ENCODE results near the gene PTPN1. TPM values are rescaled to one million over a fixed set of nuclear protein-coding genes. Genes with fewer than 3 reads are reported as not detected.

PTPN1 gene
- total RNA-seq, 1 experiment from 2014 or later: 30.8 TPM

GRCh38 chr20:50580016-50580747, 70.0 kb downstream of the PTPN1 start:
- H3K36me3 Mint-ChIP-seq (ENCODE audit: insufficient read depth in 1 of 3, low read depth in 3 of 3): peaks cover 20 to 63% (median 61%) of the 10 kb centered on the region in 3 experiments; a peak in 6 of 7 replicates

More at GRCh38 chr20:50580016-50580747, 70.0 kb downstream of the PTPN1 start:
- peak; percentile 89 for TF ChIP-seq CTCF (conservative IDR thresholded peaks at IDR 0.05)
- no peak overlapping the region for H4K8ac ChIP-seq (replicated peaks; ENCODE audit: insufficient read length, low read depth, low read length)
- Mint-ChIP-seq H3K27me3 (ENCODE audit: low read depth) (no peaks in the 10 kb centered on the region), H3K27ac (peak overlapping the region in 1 of 3 experiments; percentile 66; a peak in 1 of 7 replicates), H3K4me3 (no peak overlapping the region), H3K4me1 (peaks cover 0 to 5% of the 10 kb centered on the region in 2 experiments; a peak in 2 of 4 replicates), H3K9me3 (no peaks in the 10 kb centered on the region)
- no peak overlapping the region for H2BK12ac ChIP-seq (ENCODE audit: insufficient read length, low read depth, low read length)
- H2BK20ac ChIP-seq (ENCODE audit: low read depth, low read length, poor library complexity, severe bottlenecking): no peak overlapping the region
- no peak overlapping the region for H3T11ph ChIP-seq (ENCODE audit: low read length)
- H2BK15ac ChIP-seq (ENCODE audit: low read depth, low read length): no peak overlapping the region
- no peaks in the 10 kb centered on the region for H4K20me1 ChIP-seq (ENCODE audit: control insufficient read depth, insufficient read depth, insufficient read length)
- H2BK5ac ChIP-seq (ENCODE audit: insufficient read length, low read length): no peak overlapping the region
- H4K91ac ChIP-seq (ENCODE audit: insufficient read length, low read depth, low read length): no peak overlapping the region
- H4K5ac ChIP-seq (ENCODE audit: insufficient read length, low read depth, low read length): no peak overlapping the region
- no peak overlapping the region for H3K56ac ChIP-seq (ENCODE audit: insufficient read length, low read depth, low read length)
- peak; percentile 80 for DNase-seq
- no peak overlapping the region for H2BK120ac ChIP-seq (ENCODE audit: low read depth, low read length, poor library complexity, severe bottlenecking)
- no peaks in the 10 kb centered on the region for H3K23me2 ChIP-seq (ENCODE audit: insufficient read length, low read depth, low read length, poor library complexity, severe bottlenecking)
- no peak overlapping the region for H3K9ac ChIP-seq (ENCODE audit: extremely low read depth, insufficient read length, low read length)
- no peaks in the 10 kb centered on the region for H3K79me1 ChIP-seq (ENCODE audit: insufficient read depth, low read depth, low read length, poor library complexity, severe bottlenecking)
- H3K4ac ChIP-seq (ENCODE audit: low read depth, low read length): no peak overlapping the region
- H2AFZ ChIP-seq (ENCODE audit: low read length): no peak overlapping the region
- no peaks in the 10 kb centered on the region for H3K4me1 ChIP-seq (ENCODE audit: insufficient read depth, low read length)
- no peak overlapping the region for H3K27ac ChIP-seq (ENCODE audit: insufficient read length, low read depth, low read length)
- no peak overlapping the region for H3K14ac ChIP-seq (ENCODE audit: insufficient read depth, low read length)
- no peaks in the 10 kb centered on the region for H3K79me2 ChIP-seq (ENCODE audit: insufficient read depth, low read length)
- H2AK5ac ChIP-seq (ENCODE audit: insufficient read length, low read length): no peak overlapping the region
- WGBS (ENCODE audit: extremely low coverage, insufficient read length, low lambda C conversion rate): no CpG with 5 or more reads among the region's 17 CpGs
- H3K9me3 ChIP-seq (ENCODE audit: control insufficient read depth, low read depth, low read length): no peaks in the 10 kb centered on the region
- H3K23ac ChIP-seq (ENCODE audit: insufficient read length, low read depth, low read length): no peak overlapping the region
- no peaks in the 10 kb centered on the region for H3K27me3 ChIP-seq (ENCODE audit: insufficient read depth, low read length)
- no peak overlapping the region for H3K18ac ChIP-seq (ENCODE audit: insufficient read length, low read depth, low read length)
- H3K4me2 ChIP-seq (ENCODE audit: insufficient read depth, insufficient read length, low read length): no peak overlapping the region
